Germinal center (tissue), 1 donor: ENCODE measurements around the gene MYO9A.

Experiments used
- DNase-seq: peaks from one replicate; pipeline ENCODE4 v3.0.0; 2012; ENCODE audit warnings: mixed read lengths, low spot score

The MYO9A gene, protein sequence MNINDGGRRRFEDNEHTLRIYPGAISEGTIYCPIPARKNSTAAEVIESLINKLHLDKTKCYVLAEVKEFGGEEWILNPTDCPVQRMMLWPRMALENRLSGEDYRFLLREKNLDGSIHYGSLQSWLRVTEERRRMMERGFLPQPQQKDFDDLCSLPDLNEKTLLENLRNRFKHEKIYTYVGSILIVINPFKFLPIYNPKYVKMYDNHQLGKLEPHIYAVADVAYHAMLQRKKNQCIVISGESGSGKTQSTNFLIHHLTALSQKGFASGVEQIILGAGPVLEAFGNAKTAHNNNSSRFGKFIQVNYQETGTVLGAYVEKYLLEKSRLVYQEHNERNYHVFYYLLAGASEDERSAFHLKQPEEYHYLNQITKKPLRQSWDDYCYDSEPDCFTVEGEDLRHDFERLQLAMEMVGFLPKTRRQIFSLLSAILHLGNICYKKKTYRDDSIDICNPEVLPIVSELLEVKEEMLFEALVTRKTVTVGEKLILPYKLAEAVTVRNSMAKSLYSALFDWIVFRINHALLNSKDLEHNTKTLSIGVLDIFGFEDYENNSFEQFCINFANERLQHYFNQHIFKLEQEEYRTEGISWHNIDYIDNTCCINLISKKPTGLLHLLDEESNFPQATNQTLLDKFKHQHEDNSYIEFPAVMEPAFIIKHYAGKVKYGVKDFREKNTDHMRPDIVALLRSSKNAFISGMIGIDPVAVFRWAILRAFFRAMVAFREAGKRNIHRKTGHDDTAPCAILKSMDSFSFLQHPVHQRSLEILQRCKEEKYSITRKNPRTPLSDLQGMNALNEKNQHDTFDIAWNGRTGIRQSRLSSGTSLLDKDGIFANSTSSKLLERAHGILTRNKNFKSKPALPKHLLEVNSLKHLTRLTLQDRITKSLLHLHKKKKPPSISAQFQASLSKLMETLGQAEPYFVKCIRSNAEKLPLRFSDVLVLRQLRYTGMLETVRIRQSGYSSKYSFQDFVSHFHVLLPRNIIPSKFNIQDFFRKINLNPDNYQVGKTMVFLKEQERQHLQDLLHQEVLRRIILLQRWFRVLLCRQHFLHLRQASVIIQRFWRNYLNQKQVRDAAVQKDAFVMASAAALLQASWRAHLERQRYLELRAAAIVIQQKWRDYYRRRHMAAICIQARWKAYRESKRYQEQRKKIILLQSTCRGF (N-terminal part only)

GRCh38 chr15:72118017-72118978 lies at the start of gene MYO9A, which contains the start of gene SENP8:
Gene MYO9A, minus strand, starts transcription at chr15:72118150. Its CDS starts 71,587 bp downstream, at chr15:72046563.
Gene SENP8, plus strand, starts transcription at chr15:72118403. Its CDS starts 21,221 bp downstream, at chr15:72139624.
- peak; percentile 97 for DNase-seq

GRCh38 chr15:72167445-72167844 lies 49.5 kb upstream of the MYO9A start:
- DNase-seq = no peak

- no peak for DNase-seq
Measured at GRCh38 chr15:72166716-72167417, 48.9 kb upstream of the MYO9A start.

GRCh38 chr15:72163719-72164118 lies 45.8 kb upstream of the MYO9A start:
- no peak for DNase-seq

DNA sequence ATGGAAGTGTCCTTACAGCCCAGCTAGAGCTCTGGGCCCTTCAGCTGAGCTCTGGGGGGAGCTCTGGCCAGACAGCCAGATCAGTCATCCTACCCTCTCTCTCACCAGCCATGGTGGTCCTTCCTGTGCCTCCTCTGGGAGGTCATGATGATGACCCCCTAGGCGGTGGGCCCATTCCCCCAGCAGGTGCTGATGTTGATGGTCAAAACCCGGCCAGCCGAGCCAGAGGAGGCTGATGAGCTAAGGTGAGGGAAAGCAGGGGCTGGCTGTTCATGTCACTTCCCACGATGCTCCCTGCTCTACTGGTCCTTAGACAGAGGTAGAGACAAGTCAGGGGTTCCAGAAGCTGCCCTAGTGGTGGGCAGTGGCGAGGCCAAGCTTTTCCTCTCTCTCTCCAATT lies 44.6 kb upstream of the MYO9A start:
- DNase-seq = no peak

DNA sequence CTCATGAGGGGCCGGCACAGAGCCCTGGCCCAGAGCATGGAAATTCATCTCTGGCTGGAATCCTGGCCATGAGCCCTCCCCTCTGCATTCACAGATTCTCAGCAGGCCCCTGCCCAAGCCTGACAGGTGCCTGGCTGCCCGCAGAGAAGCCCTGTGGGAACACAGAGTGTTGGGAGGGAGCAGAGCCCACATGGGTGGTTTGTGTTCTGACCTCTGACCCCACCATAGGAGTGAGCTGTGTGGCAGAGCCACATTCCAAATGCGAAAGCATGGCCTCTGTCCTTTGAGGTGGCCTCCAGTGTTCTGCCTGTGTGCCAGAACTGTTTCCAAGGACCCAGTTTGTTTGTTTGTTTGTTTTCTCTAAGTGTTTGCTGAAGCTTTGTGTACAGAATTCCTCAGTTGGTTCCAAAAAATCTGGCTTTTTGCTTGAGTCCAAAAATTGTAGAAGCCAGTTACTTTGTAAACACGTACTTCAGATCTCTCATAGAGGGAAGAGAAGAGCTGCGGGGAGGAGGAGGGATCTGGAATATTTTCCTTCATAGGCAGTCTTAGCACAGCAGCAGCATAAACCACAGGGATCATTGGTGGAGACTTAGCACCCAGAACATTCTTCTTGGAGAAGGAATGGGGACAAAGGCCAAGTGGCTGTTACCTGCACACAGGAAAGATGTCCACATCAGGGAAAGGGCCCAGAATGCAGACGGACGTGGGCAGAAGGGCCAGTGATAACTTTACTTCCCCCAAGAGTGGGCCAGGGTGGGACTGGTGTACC lies 43.6 kb upstream of the MYO9A start:
- DNase-seq = no peak

DNA sequence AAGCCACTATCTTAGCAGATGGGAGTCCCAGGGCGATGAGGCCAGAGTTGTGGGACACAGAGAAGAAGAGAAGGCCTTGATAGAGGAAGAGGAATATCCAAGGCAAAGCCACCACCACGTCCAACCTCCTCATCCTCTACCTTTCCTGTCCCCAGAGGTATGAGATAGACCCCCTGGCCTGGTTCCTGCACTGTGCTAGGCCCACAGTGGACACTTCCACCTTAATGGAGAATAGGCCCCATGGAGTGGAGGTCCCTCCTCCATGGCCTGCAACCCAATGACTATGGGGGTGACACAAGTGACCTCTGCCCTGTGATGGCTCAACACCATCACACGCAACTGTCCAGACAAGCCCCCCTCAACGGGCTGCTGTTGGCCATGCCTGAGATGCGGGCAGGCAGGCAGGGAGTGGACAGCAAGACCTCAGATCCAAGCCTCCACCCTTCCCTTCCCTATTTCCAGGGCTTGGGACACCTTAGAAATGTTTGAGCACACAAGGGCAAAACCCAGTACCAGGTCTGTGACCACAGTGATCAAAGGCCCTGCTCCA lies 42.8 kb upstream of the MYO9A start:
- DNase-seq = no peak

DNA sequence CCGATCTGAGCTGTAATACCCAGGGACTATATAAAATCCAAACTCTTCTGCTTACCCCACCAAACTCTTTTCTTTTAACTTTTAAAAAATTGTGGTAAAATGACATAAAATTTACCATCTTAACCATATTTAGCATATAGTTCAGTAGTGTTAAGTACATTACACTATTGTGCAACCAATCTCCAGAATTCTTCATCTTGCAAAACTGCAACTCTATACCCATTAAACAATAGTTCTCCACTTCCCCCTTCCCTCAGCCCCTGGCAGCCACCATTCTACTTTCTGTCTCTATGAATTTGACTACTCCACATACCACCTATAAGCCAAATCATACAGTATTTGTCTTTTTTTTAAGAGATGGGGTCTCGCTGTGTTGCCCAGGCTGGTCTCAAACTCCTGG lies 39.0 kb upstream of the MYO9A start:
- DNase-seq = no peak

DNA sequence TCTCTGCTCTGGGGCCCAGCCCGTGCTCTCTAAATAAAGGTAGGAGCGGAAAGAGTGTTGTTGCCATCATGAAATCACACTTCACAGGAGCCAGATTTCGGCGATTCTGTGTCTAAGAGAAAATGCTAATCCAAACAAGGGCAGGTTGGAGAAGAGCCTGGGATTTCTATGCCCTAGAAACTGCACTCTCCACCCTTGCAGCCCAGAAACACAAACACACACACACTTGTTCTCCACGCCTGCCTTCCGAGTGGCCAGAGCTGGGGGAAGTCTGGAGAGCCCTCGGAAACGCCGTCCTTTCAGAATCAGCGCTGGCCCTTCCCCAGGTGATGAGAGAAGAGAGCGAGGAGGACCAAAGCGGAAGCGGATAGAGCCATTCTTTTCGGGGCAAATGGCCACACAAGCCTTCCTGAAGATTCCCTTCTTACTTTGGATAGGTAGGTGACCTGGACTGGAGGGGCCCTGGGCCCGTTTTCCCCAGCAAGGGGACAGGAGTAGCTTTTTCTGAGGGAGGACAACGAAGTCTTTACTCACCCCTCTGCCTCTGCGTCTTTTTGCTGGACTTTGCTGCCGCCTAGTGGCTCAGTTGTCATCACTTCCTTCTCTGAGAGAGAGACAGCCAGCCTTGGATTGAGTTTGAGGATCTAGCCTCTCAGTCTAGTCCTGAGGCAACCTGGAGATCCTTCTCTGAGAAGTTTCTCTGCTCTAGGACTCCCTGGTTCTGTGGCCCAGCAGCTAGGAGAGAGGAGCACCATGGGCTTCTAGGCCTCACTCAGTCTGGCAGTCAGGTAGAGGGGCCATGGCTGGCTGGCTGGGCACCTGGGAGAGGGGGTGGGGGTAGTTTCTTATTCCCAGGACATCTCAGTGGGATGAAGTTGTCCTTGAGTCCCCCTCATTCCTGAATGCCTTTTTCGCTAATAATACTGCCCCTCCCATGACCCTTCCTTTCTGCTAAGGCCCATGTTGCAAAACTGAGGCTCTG lies 38.0 kb upstream of the MYO9A start:
- DNase-seq = peak; percentile 74

GRCh38 chr15:72155003-72155621 lies 37.2 kb upstream of the MYO9A start:
- no peak for DNase-seq

- DNase-seq = no peak
Measured at GRCh38 chr15:72154316-72154715, 36.4 kb upstream of the MYO9A start.

GRCh38 chr15:72153269-72154000 lies 35.5 kb upstream of the MYO9A start:
- no peak for DNase-seq

- DNase-seq = no peak
Measured at GRCh38 chr15:72147418-72147817, 29.5 kb upstream of the MYO9A start.

- no peak for DNase-seq
Measured at GRCh38 chr15:72146934-72147333, 29.0 kb upstream of the MYO9A start.

DNA sequence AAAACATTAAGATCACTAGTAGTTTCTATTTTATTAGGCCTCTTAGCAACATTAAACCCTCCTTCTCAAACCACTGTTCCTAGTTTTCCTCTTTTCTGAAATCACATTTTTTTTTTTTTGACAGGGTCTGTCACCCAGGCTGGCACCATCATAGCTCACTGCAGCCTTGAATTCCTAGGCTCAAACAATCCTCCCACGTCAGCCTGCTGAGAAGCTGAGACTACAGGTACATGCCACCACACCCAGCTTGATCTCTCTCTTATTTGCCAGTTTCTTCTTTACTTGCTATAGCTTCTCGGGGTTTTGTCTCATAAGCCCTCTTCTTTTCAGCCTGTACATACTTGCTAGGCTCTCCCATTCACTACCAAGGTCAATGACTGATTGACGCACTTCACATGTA lies 28.3 kb upstream of the MYO9A start:
- DNase-seq = no peak

GRCh38 chr15:72141171-72142084 lies 23.5 kb upstream of the MYO9A start:
- peak; percentile 60 for DNase-seq
